IPS-20b (cell line): ENCODE measurements around the gene GOT1.
A peak's percentile ranks its signal among the peaks of the same experiment; 100 is the strongest.

Experiments
- H3K27ac ChIP-seq: one replicate; pipeline ENCODE4 v1.5.1; 2013; ENCODE audit warnings: low read length
- H3K27me3 ChIP-seq: 2 replicates; pipeline ENCODE4 v1.6.1; 2013; ENCODE audit warnings: mild to moderate bottlenecking, low read length, inconsistent platforms; ENCODE audit not compliant: insufficient read depth
- H3K36me3 ChIP-seq: 2 replicates; pipeline ENCODE4 v1.6.1; 2013; ENCODE audit warnings: low read depth, mild to moderate bottlenecking, inconsistent platforms, low read length, moderate library complexity; ENCODE audit not compliant: insufficient read depth
- H3K4me1 ChIP-seq: 2 replicates; pipeline ENCODE4 v1.6.1; 2013; ENCODE audit warnings: mild to moderate bottlenecking, control low read depth, inconsistent platforms, low read length, moderate library complexity; ENCODE audit not compliant: insufficient read depth
- H3K4me3 ChIP-seq: 2 replicates; pipeline ENCODE4 v1.5.1; 2013; ENCODE audit warnings: mild to moderate bottlenecking, low read length, inconsistent platforms
- H3K9ac ChIP-seq: 2 replicates; pipeline ENCODE4 v1.6.1; 2013; ENCODE audit warnings: low read depth, mild to moderate bottlenecking, inconsistent platforms, low read length, moderate library complexity
- H3K9me3 ChIP-seq: 2 replicates; pipeline ENCODE4 v1.6.1; 2013; ENCODE audit warnings: mild to moderate bottlenecking, low read depth, low read length, inconsistent platforms; ENCODE audit not compliant: insufficient read depth

GOT1 gene

DNA sequence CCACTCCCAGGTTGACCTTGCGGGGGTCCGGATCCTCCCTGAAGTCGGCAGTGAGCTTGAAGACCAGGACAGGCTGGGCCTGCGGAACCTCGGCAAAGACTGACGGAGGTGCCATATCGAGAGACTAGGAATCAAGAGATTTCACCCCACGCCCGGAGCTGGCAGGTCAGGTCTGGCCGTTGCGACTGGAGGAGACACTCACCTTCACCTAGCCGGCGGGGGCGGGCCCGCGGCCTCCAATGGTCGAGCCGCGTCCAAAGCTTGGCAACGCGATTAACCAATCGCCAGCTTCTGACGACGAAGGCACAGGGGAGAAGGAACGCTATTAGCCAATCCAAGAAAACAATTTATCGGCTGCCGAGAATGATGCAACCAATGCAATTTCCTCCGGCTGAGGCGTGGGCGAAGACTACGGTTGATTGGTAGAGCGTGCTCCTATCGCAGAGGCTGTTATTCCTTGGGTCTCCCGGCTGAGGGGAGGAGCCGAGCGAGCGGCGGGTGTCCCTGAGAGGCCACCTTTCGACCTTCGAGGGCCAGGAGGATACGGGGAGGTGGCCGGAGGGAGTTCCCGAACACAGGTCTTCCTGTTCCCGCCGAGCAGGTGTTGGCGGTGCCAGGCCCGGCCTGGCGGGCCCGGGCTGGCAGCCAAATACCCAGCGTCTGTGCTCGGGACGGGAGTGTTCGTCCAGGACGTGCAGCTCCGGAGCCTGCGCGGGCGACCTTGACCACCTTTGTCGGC lies at the start of gene GOT1:
Gene GOT1, minus strand, starts transcription at position 174 of the 739 bp plus-strand sequence. Its CDS starts 59 bp downstream, at position 115.
- Histone ChIP-seq H3K4me3 (peak within 1 kb of the TSS; percentile 93), H3K27me3 (no peaks in the 10 kb centered on the region), H3K4me1 (peaks cover 6% of the 10 kb centered on the region; the same call in 1 of the 2 replicates), H3K9ac (peak within 1 kb of the TSS; percentile 92), H3K9me3 (no peaks in the 10 kb centered on the region), H3K27ac (peak within 1 kb of the TSS; percentile 59), H3K36me3 (peaks cover 2% of the 10 kb centered on the region)

DNA sequence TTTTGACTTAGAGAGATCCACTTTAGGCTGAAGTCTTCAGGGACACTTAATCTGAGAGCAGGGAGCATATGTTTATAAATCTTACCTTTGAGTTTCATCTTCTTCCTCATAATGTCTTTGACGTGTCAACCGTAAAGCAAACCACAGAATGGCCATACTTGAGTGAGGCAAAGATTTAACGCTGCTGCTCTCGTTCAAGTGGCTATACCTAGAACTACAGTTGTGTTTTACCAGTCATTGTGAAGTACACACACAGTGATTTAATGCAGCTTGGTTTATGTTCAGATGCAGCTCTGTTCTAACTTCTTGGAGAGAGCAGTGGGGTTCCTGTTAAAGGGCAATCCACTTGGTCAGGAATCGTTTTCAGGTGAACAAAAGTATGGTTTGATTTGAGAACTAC lies 39.9 kb upstream of the GOT1 start:
- Histone ChIP-seq H3K4me1 (no peaks in the 10 kb centered on the region), H3K9me3 (no peaks in the 10 kb centered on the region), H3K27ac (no peak overlapping the region), H3K9ac (no peak overlapping the region), H3K4me3 (no peak overlapping the region), H3K36me3 (no peaks in the 10 kb centered on the region), H3K27me3 (0 out of 2 replicates have a peak, but pooled peaks cover 4% of the 10 kb centered on the region)

DNA sequence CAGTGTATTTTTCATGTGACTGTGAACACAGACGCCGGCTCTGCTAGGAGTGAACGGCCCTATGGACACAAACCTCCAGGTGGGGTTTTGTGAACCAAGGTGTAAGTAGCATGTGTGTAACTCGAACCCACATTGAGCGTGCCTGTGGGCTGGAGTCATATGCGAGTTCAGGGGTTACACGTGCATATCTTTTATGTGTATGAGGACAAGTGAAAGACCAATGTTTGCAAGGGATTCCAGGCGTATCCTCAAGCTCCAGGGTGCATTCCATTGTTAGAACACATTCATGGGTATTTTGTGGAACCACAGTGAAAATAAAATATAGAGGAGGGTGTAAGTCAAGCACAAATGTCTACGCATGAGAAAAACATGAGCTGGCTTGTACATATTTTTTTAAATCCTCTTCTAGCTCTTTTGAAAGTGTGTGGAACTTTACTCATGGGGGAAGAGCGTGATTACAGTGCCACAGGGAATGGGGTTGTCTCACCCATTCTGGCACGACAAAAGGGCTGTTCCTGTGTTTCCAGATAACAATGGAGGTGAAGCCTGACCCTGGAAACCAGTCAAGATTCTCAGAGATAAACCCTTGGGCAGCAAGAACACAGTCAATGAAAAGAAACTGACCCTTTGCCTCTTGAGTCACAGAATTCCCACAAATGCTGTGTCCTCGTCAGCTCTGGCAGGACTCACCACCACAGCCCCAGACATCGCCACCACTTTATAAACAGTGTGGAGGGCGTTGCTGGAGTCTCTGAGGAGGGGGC lies 37.0 kb upstream of the GOT1 start:
- no peak overlapping the region for H3K4me3 ChIP-seq
- H3K9me3 ChIP-seq = no peaks in the 10 kb centered on the region
- no peaks in the 10 kb centered on the region for H3K4me1 ChIP-seq
- H3K27ac ChIP-seq = no peak overlapping the region
- no peak overlapping the region for H3K9ac ChIP-seq
- H3K27me3 ChIP-seq = 0 out of 2 replicates have a peak, but pooled peaks cover 4% of the 10 kb centered on the region
- H3K36me3 ChIP-seq = no peaks in the 10 kb centered on the region

DNA sequence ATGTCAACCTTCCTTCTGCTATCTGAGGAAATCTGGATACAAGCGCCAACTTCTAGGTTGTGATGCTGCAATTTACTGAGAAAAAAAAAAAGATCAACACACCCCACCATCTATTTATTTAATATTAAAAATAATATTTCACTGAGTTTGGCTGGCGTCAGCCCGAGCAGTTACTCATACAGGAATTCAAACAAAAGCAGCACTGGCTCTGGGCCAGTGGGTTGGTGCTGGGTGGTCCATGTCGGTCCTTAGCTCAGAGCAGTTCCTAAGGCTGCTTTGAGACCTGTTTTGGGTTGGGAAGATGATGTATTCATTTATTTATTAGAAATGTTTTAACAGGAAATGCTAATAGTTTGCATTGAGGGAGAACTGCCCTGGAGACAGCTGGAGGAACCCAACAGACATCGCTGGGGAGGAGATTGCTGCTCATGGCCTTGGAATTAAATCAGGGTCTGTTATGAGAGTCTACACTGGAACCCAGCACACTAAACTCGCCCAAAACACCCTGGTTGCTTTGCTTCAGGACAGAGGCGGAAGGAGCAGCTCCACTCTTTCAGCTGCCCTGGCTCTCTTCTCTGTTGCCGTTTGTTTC lies 36.3 kb upstream of the GOT1 start:
- Histone ChIP-seq H3K36me3 (no peaks in the 10 kb centered on the region), H3K9me3 (no peaks in the 10 kb centered on the region), H3K4me1 (no peaks in the 10 kb centered on the region), H3K9ac (no peak overlapping the region), H3K4me3 (no peak overlapping the region), H3K27ac (no peak overlapping the region), H3K27me3 (0 out of 2 replicates have a peak, but pooled peaks cover 4% of the 10 kb centered on the region)

DNA sequence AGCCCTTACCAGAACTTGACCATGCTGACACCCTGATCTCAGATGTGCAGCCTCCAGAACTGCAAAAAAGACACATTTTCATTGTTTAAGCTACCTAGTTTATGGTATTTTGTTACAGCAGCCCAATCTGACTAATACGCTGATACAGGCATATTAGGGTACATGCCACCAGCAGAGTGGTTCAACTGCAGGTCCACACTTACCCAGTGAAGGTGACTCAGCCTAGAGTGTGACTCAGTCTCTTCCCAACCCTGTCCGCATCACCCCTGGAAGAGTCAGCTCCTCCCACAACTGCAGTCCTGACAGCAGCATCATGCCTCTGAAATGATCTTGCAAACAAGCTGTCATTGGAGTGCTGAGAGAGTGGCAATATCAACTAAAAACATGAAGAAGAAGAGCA lies 30.8 kb upstream of the GOT1 start:
- Histone ChIP-seq H3K27ac (no peak overlapping the region), H3K36me3 (no peaks in the 10 kb centered on the region), H3K4me3 (no peak overlapping the region), H3K4me1 (no peaks in the 10 kb centered on the region), H3K9ac (no peak overlapping the region), H3K9me3 (no peaks in the 10 kb centered on the region), H3K27me3 (no peaks in the 10 kb centered on the region)

DNA sequence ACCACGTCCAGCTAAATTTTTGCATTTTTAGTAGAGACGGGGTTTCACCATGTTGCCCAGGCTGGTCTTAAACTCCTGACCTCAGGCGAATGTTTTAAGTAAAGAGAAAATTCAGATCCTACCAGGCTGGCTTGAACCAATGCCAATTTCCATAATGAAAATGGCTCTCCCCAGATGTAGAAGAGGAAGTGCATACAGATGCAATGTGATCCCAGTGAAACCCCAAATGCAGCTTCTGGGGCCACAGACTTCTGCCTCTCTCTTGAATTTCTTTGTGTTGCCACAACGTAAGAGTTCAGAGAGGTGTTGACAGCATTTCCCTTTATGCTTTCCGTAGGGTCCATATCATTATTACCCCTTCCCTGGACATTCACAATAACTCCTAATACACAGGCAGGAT lies 29.6 kb upstream of the GOT1 start:
- Histone ChIP-seq H3K9me3 (no peaks in the 10 kb centered on the region), H3K27me3 (no peaks in the 10 kb centered on the region; the same call in 1 of the 2 replicates), H3K4me3 (no peak overlapping the region), H3K36me3 (no peaks in the 10 kb centered on the region), H3K27ac (no peak overlapping the region), H3K9ac (no peak overlapping the region), H3K4me1 (no peaks in the 10 kb centered on the region)

DNA sequence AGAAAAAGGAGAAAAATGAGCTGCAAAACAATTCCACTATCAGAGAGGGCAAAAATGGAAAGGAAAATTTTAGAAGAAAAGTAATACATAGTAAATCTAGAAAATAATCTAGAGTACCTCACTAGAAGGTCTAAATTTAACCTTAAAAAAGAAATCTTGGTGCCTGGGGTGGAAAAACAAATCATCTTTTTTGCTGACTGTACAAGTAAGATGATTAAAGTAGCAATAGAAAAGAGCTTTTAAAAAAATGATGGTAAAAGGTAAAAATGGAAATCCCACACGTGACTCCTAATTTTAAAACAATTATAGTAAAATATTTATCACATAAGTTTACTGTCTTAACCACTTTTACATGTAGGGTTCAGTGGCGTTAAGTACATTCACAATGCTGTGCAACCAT lies 28.8 kb upstream of the GOT1 start:
- Histone ChIP-seq H3K9me3 (no peaks in the 10 kb centered on the region), H3K27ac (no peak overlapping the region)

DNA sequence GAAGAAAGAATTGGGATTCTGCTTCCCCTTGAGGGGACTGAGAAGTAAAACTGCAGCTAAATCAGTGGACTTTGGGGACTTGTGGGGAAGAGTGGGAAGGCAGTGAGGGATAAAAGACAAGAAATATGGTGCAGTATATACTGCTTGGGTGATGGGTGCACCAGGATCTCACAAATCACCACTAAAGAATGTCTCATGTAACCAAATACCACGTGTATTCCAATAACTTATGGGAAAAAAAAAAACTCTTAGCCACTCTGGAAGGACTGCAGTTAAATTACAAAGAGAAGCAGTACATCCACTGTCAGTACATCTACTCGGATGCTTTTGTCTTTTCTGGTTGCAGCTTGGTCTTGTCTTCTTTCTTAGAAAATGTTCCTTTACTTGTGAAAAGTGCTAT lies 27.4 kb upstream of the GOT1 start:
- H3K9me3 ChIP-seq = no peaks in the 10 kb centered on the region
- no peak overlapping the region for H3K27ac ChIP-seq
- H3K36me3 ChIP-seq = no peaks in the 10 kb centered on the region
- H3K4me3 ChIP-seq = no peak overlapping the region
- no peaks in the 10 kb centered on the region; the same call in 1 of the 2 replicates for H3K27me3 ChIP-seq
- no peak overlapping the region for H3K9ac ChIP-seq
- no peaks in the 10 kb centered on the region for H3K4me1 ChIP-seq

More for the DNA sequence above, 28.8 kb upstream of the GOT1 start:
- Histone ChIP-seq H3K36me3 (no peaks in the 10 kb centered on the region), H3K27me3 (no peaks in the 10 kb centered on the region; the same call in 1 of the 2 replicates), H3K4me3 (no peak overlapping the region), H3K4me1 (no peaks in the 10 kb centered on the region), H3K9ac (no peak overlapping the region)

DNA sequence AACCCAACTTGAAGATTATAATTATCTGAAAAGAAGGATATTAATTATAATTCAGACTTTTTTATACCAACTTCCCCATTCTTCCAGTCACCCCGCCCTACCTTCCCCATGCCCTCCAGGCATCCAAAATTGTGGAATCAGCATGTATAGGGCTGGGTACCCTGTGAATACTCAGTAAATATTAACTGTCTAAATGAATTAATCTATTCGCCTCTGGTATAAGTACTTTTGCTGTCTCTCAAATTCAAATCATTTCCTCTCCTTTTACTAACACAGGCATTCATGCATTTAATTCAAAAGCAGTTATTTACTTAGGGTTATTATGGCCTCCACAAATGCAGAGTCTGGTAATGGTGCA lies 26.5 kb upstream of the GOT1 start:
- no peaks in the 10 kb centered on the region; the same call in 1 of the 2 replicates for H3K27me3 ChIP-seq
- peaks cover 2% of the 10 kb centered on the region; the same call in 1 of the 2 replicates for H3K4me1 ChIP-seq
- no peak overlapping the region for H3K4me3 ChIP-seq
- no peak overlapping the region for H3K9ac ChIP-seq
- H3K36me3 ChIP-seq = no peaks in the 10 kb centered on the region
- no peaks in the 10 kb centered on the region for H3K9me3 ChIP-seq
- no peak overlapping the region for H3K27ac ChIP-seq

DNA sequence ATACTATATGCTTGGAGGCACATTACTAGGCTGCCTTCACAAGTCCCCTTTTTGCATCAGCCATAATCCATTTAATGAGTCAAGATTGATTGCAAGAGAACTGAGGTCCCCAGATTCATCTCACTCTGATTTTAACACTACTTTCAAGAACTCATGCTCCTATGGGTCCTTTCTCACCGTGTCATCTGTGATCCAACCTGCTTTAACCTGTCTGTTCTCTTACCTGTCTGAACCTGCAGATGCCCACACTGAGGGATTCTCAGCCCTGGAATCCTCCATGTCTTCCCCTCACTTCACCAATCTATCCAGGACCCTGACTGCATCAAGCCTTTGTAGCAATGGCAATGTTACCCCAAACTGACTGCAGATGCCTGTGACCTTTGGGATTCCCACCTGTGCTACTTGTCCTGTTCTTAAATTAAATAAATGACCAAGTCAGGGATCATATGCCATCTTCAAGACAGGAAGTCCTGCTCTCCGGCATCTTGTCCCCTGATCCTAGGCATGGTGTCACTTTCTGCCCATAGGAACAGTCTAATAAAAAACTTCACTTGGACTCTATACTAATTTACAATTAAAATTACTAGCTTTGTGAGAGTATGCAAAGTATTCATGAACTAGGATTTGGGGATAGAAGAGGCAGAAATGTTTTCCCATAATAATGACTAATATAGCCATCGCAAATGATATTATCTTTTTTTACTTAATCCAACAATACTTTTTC lies 25.9 kb upstream of the GOT1 start:
- H3K36me3 ChIP-seq = no peaks in the 10 kb centered on the region
- H3K9me3 ChIP-seq = no peaks in the 10 kb centered on the region
- H3K27ac ChIP-seq = no peak overlapping the region
- no peaks in the 10 kb centered on the region; the same call in 1 of the 2 replicates for H3K27me3 ChIP-seq
- H3K9ac ChIP-seq = no peak overlapping the region
- no peak overlapping the region for H3K4me3 ChIP-seq
- peaks cover 8% of the 10 kb centered on the region for H3K4me1 ChIP-seq

DNA sequence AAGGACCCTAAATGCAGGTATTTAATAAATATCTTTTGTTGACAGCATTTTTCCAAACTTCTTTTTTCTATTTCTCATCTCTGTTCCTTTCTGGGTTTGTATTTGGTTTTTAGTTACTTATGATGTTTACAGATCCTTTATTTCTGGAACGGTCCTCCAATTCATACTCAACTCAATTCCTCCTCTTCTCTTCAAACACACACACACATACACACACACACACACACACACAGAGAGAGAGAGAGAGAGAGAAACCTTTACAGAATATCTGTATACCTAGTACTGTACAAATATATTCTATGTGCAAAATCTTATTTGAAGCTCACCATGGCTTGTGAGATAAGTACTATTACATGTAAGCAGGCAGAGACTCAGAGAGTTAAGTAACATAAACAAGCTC lies 21.6 kb upstream of the GOT1 start:
- Histone ChIP-seq H3K27me3 (no peaks in the 10 kb centered on the region; the same call in 1 of the 2 replicates), H3K9me3 (no peaks in the 10 kb centered on the region), H3K27ac (no peak overlapping the region), H3K4me3 (peak overlapping the region; percentile 31; the same call in 1 of the 2 replicates), H3K4me1 (peaks cover 14% of the 10 kb centered on the region), H3K9ac (no peak overlapping the region), H3K36me3 (no peaks in the 10 kb centered on the region)
